CD14-positive monocyte (primary cell): Measurements from ENCODE around the gene TCIRG1. TPM values are rescaled to one million over a fixed set of nuclear protein-coding genes. Genes with fewer than 3 reads are reported as not detected.

ENCODE experiments used
- DNase-seq, 3 donors: peaks; one replicate each; pipeline ENCODE4 v3.0.0-alpha.2; 2011 to 2022
- H2AFZ ChIP-seq: 2 replicates; pipeline ENCODE4 v1.6.0; 2012; ENCODE audit warnings: mild to moderate bottlenecking, low read depth, low read length, inconsistent platforms; ENCODE audit not compliant: insufficient read depth, poor library complexity, severe bottlenecking
- H3K27ac ChIP-seq, 2 donors: 1 replicate in 1 of 2; 2 replicates in 1 of 2; pipeline ENCODE4 v1.5.1; 2012 to 2013; ENCODE audit warnings: low read length in 2 of 2, control low read depth in 1 of 2, inconsistent platforms in 1 of 2, low read depth in 1 of 2, mild to moderate bottlenecking in 1 of 2
- H3K27me3 ChIP-seq, 2 donors: one replicate each; pipeline versions ENCODE4 v1.6.0 to v1.6.1; 2011 to 2013; ENCODE audit warnings: low read length in 2 of 2; ENCODE audit not compliant: control insufficient read depth in 2 of 2, insufficient read depth in 2 of 2
- H3K36me3 ChIP-seq, 2 donors: replicated peaks in 1 of 2; 1 replicate in 1 of 2; 2 replicates in 1 of 2; pipeline versions ENCODE4 v1.5.1 to v1.6.1; 2012 to 2013; ENCODE audit warnings: low read length in 2 of 2, control low read depth in 1 of 2, inconsistent platforms in 1 of 2, mild to moderate bottlenecking in 1 of 2; ENCODE audit not compliant: insufficient read depth in 2 of 2, control insufficient read depth in 1 of 2
- H3K4me1 ChIP-seq, 2 donors: 1 replicate in 1 of 2; 2 replicates in 1 of 2; pipeline versions ENCODE4 v1.5.1 to v1.6.1; 2012 to 2013; ENCODE audit warnings: low read length in 2 of 2, control low read depth in 1 of 2, inconsistent platforms in 1 of 2, mild to moderate bottlenecking in 1 of 2, moderate library complexity in 1 of 2; ENCODE audit not compliant: insufficient read depth in 2 of 2, control insufficient read depth in 1 of 2
- H3K4me2 ChIP-seq: replicated peaks from 2 replicates; pipeline ENCODE3; 2012; ENCODE audit warnings: low read length, moderate library complexity, mild to moderate bottlenecking; ENCODE audit not compliant: poor library complexity, severe bottlenecking; ENCODE audit errors: extremely low read depth
- H3K4me3 ChIP-seq, 3 experiments: fragments of 200-600 bp in 1 of 3; sonication (generic) in 1 of 3; replicated peaks in 1 of 3; 1 replicate in 2 of 3; 2 replicates in 1 of 3; pipeline ENCODE4 v1.5.1; 2011 to 2013; ENCODE audit warnings: low read length in 3 of 3, mild to moderate bottlenecking in 3 of 3, control low read depth in 2 of 3, low read depth in 2 of 3, inconsistent platforms in 1 of 3, moderate library complexity in 1 of 3
- H3K79me2 ChIP-seq: 2 replicates; pipeline ENCODE4 v1.6.0; 2012; ENCODE audit warnings: mild to moderate bottlenecking, control low read depth, inconsistent platforms, low read length, moderate library complexity; ENCODE audit not compliant: insufficient read depth
- H3K9ac ChIP-seq: 2 replicates; pipeline ENCODE4 v1.6.0; 2017; ENCODE audit warnings: low read length, mild to moderate bottlenecking; ENCODE audit not compliant: insufficient read depth, poor library complexity, severe bottlenecking
- H3K9me3 ChIP-seq, 2 donors: replicated peaks in 1 of 2; 1 replicate in 1 of 2; 2 replicates in 1 of 2; pipeline versions ENCODE4 v1.5.1 to v1.6.1; 2012 to 2013; ENCODE audit warnings: low read length in 2 of 2, control low read depth in 1 of 2; ENCODE audit not compliant: control insufficient read depth in 1 of 2, insufficient read depth in 1 of 2
- H4K20me1 ChIP-seq: 2 replicates; pipeline ENCODE4 v1.6.0; 2012; ENCODE audit warnings: mild to moderate bottlenecking, low read length, control low read depth, moderate library complexity; ENCODE audit not compliant: insufficient read depth
- H3K27ac Mint-ChIP-seq, 7 donors: one replicate each; pipeline ENCODE4 v1.8.0; 2020; ENCODE audit warnings: mild to moderate bottlenecking in 7 of 7, mixed read lengths in 7 of 7, moderate library complexity in 6 of 7, inconsistent platforms in 2 of 7
- H3K27me3 Mint-ChIP-seq, 3 donors: one replicate each; pipeline ENCODE4 v1.8.0; 2021 to 2022; ENCODE audit warnings: low read depth in 3 of 3, mild to moderate bottlenecking in 3 of 3, mixed read lengths in 3 of 3, moderate library complexity in 3 of 3, inconsistent platforms in 1 of 3
- H3K36me3 Mint-ChIP-seq, 2 donors: one replicate each; pipeline ENCODE4 v1.8.0; 2020; ENCODE audit warnings: mixed read lengths in 2 of 2, inconsistent platforms in 1 of 2, mild to moderate bottlenecking in 1 of 2
- H3K4me1 Mint-ChIP-seq: one replicate; pipeline ENCODE4 v1.8.0; 2020; ENCODE audit warnings: mild to moderate bottlenecking, mixed read lengths
- H3K4me3 Mint-ChIP-seq, 2 donors: one replicate each; pipeline ENCODE4 v1.8.0; 2020; ENCODE audit warnings: mild to moderate bottlenecking in 2 of 2, mixed read lengths in 2 of 2, moderate library complexity in 1 of 2
- H3K9me3 Mint-ChIP-seq, 7 donors: one replicate each; pipeline ENCODE4 v1.8.0; 2020 to 2022; ENCODE audit warnings: mixed read lengths in 7 of 7, mild to moderate bottlenecking in 6 of 7, moderate library complexity in 6 of 7, inconsistent platforms in 2 of 7
- CTCF ChIP-seq: fragments of 200-600 bp; IDR thresholded peaks from one replicate; pipeline ENCODE4 v1.8.0; 2022; ENCODE audit warnings: antibody characterized with exemption, mild to moderate bottlenecking
- WGBS: methylation state at CpG from one replicate; pipeline ENCODE4 v1.1.5; 2013; ENCODE audit warnings: missing lambda C conversion rate; ENCODE audit not compliant: insufficient coverage; 5-methylcytosine and 5-hydroxymethylcytosine counted together
- intact Hi-C, 2 donors: fragments of 100-400 bp; cut with micrococcal nuclease; formaldehyde crosslinking; loops; one replicate each; pipeline versions ENCODE4 v1.15.0 to v1.15.1; 2023
- polyA plus RNA-seq, 3 donors: library from polyadenylated mRNA; depleted of rRNA in 1 of 3; unstranded in 2 of 3; stranded (reverse) in 1 of 3; fragments of 300-500 nt in 2 of 3; fragments of >200 nt in 1 of 3; fragmentation: Illumina TruSeq in 2 of 3; gene quantifications; 1 replicate in 2 of 3; 2 replicates in 1 of 3; pipeline ENCODE4 v1.2.3, GENCODE V29; 2012 to 2021

TCIRG1 gene
- polyA plus RNA-seq, 3 donors, result 197 to 1,286 (median 225) TPM

- TF ChIP-seq CTCF, result no peak
- Mint-ChIP-seq H3K4me3 (no peak overlapping the region), H3K36me3 (peaks cover 34 to 48% of the 10 kb centered on the region in 2 donors), H3K9me3 (peaks cover 0 to 3% (median 0%) of the 10 kb centered on the region in 7 donors), H3K27ac (peak overlapping the region in 4 of 7 donors; percentile 48 to 99 (median 58)), H3K4me1 (peaks cover 15% of the 10 kb centered on the region), H3K27me3 (no peaks in the 10 kb centered on the region)
- Histone ChIP-seq H3K36me3 (peaks cover 63 to 64% of the 10 kb centered on the region in 2 donors), H3K27ac (peak overlapping the region in 1 of 2 donors; percentile 98), H3K9ac (no peak overlapping the region), H3K4me2 (no peak overlapping the region), H3K9me3 (no peaks in the 10 kb centered on the region), H3K4me1 (peaks cover 27 to 45% of the 10 kb centered on the region in 2 donors), H2AFZ (no peak overlapping the region), H3K27me3 (no peaks in the 10 kb centered on the region), H3K79me2 (peaks cover 90% of the 10 kb centered on the region), H4K20me1 (peaks cover 83% of the 10 kb centered on the region), H3K4me3 (no peak overlapping the region)
- intact Hi-C loops, result loop anchor here in 1 of 2 donors (5.0 kb wide), 1 partner anchor 35 kb away; no protein-coding TSS in a partner anchor
- DNase-seq, result no peak
- 96% methylated on average over 19 of the region's 27 CpGs for WGBS
These were observed 3.6 kb downstream of the TCIRG1 start for GRCh38 chr11:68042219-68043028.

DNA sequence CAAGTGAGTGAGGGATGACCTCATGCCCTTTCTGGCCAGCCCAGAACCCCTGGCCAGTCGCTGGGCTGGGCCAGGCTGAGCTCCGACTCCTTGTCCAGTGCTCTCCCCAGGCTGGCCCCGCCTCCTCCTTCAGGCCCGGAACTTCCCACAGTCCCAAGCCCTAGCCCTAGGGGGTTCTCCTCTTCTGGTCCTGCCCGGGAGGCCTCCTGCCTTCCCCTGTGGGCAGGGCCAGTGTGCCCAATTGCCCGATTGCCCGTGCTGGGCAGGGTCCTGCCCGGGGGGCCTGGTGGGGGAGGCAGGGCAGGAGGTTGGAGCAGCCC is 4.2 kb downstream of the TCIRG1 start:
- TF ChIP-seq CTCF, result no peak
- no peak overlapping the region for H3K4me3 Mint-ChIP-seq
- no peak overlapping the region for H3K9ac ChIP-seq
- H3K27ac Mint-ChIP-seq, result no peak overlapping the region
- H3K9me3 Mint-ChIP-seq, result peaks cover 0 to 3% (median 0%) of the 10 kb centered on the region in 7 donors
- peaks cover 10% of the 10 kb centered on the region for H3K4me1 Mint-ChIP-seq
- H3K27me3 Mint-ChIP-seq, result peaks cover 0 to 2% (median 0%) of the 10 kb centered on the region in 3 donors
- H3K36me3 Mint-ChIP-seq, result peaks cover 39 to 54% of the 10 kb centered on the region in 2 donors
- H3K4me1 ChIP-seq, result peaks cover 22 to 40% of the 10 kb centered on the region in 2 donors
- H3K4me2 ChIP-seq, result no peak overlapping the region
- peaks cover 88% of the 10 kb centered on the region for H4K20me1 ChIP-seq
- H3K79me2 ChIP-seq, result peaks cover 84% of the 10 kb centered on the region
- 92% methylated on average over 8 of the region's 8 CpGs for WGBS
- H3K4me3 ChIP-seq, result no peak overlapping the region
- H3K27me3 ChIP-seq, result no peaks in the 10 kb centered on the region
- peaks cover 68 to 69% of the 10 kb centered on the region in 2 donors for H3K36me3 ChIP-seq
- intact Hi-C loops, result loop anchor here in 1 of 2 donors (5.0 kb wide), 1 partner anchor 36 kb away; no protein-coding TSS in a partner anchor
- H3K27ac ChIP-seq, result peak overlapping the region in 1 of 2 donors; percentile 31
- H2AFZ ChIP-seq, result no peak overlapping the region
- H3K9me3 ChIP-seq, result no peaks in the 10 kb centered on the region
- no peak for DNase-seq
